WTC11 (cell line): ENCODE results near the gene ATP5F1A. TPM values are rescaled to one million over a fixed set of nuclear protein-coding genes. Genes with fewer than 3 reads are reported as not detected.

Source experiments
- ATAC-seq: fragments of 200-7000 bp; cut with Tn5 transposase; 2 replicates; pipeline ENCODE4 v1.10.0; 2021; ENCODE audit warnings: mild to moderate bottlenecking, moderate library complexity
- CTCF ChIA-PET: fragments of 300-600 bp; sonication (Branson Sonifier 250); formaldehyde crosslinking; loops from one replicate; lab custom pipeline; 2021; ENCODE audit warnings: antibody characterized with exemption; lab: Charles Lee
- POLR2A ChIA-PET: fragments of 350-600 bp; sonication (Branson Sonifier 250); formaldehyde crosslinking; loops from one replicate; lab custom pipeline; 2021; ENCODE audit warnings: antibody characterized with exemption; lab: Charles Lee
- DNase-seq: peaks from one replicate; pipeline ENCODE4 v3.0.0; 2021; ENCODE audit warnings: low spot score
- H3K27ac Mint-ChIP-seq: 2 replicates; pipeline ENCODE4 v1.8.0; 2021; ENCODE audit warnings: mixed read lengths
- H3K27me3 Mint-ChIP-seq: 2 replicates; pipeline ENCODE4 v1.8.0; 2021; ENCODE audit warnings: low read depth, mild to moderate bottlenecking, moderate library complexity, mixed read lengths
- H3K36me3 Mint-ChIP-seq: 2 replicates; pipeline ENCODE4 v1.8.0; 2021; ENCODE audit warnings: mixed read lengths
- H3K4me1 Mint-ChIP-seq: 2 replicates; pipeline ENCODE4 v1.8.0; 2022; ENCODE audit warnings: mixed read lengths
- H3K4me3 Mint-ChIP-seq: 2 replicates; pipeline ENCODE4 v1.8.0; 2021; ENCODE audit warnings: mild to moderate bottlenecking, moderate library complexity, mixed read lengths
- H3K9me3 Mint-ChIP-seq: 2 replicates; pipeline ENCODE4 v1.8.0; 2021; ENCODE audit warnings: mixed read lengths
- ATF3 ChIP-seq: sonication (generic); formaldehyde crosslinking; conservative IDR thresholded peaks from 2 replicates; pipeline ENCODE4 v1.8.1; 2022; ENCODE audit warnings: mild to moderate bottlenecking, missing genetic modification reagents
- ATF6 ChIP-seq: sonication (generic); formaldehyde crosslinking; IDR thresholded peaks from 2 replicates; pipeline ENCODE4 v1.8.1; 2023; ENCODE audit warnings: mild to moderate bottlenecking, missing genetic modification reagents
- ERG ChIP-seq: fragments of 250-450 bp; sonication (Bioruptor Pico); IDR thresholded peaks from 2 replicates; pipeline ENCODE4 v1.8.0; 2021; ENCODE audit warnings: mild to moderate bottlenecking
- FOXJ3 ChIP-seq: sonication (generic); formaldehyde crosslinking; IDR thresholded peaks from 2 replicates; pipeline ENCODE4 v1.9.0; 2021; ENCODE audit warnings: missing genetic modification reagents, mild to moderate bottlenecking, borderline replicate concordance
- IRF1 ChIP-seq: sonication (generic); formaldehyde crosslinking; IDR thresholded peaks from 2 replicates; pipeline ENCODE4 v1.8.0; 2023; ENCODE audit warnings: missing genetic modification reagents
- KAT7 ChIP-seq: sonication (generic); formaldehyde crosslinking; IDR thresholded peaks from 2 replicates; pipeline ENCODE4 v1.8.1; 2023; ENCODE audit warnings: missing genetic modification reagents, mild to moderate bottlenecking, borderline replicate concordance
- NR3C1 ChIP-seq: sonication (generic); formaldehyde crosslinking; conservative IDR thresholded peaks from 2 replicates; pipeline ENCODE4 v1.8.1; 2023; ENCODE audit warnings: low read depth, mild to moderate bottlenecking, missing genetic modification reagents
- PRDM15 ChIP-seq: sonication (generic); formaldehyde crosslinking; IDR thresholded peaks from 2 replicates; pipeline ENCODE4 v1.8.0; 2022; ENCODE audit warnings: missing genetic modification reagents
- PREB ChIP-seq: sonication (generic); formaldehyde crosslinking; IDR thresholded peaks from 2 replicates; pipeline ENCODE4 v1.8.1; 2022; ENCODE audit warnings: mild to moderate bottlenecking, missing genetic modification reagents, moderate library complexity, borderline replicate concordance
- PRRX2 ChIP-seq: fragments of 250-450 bp; sonication (Bioruptor Pico); IDR thresholded peaks from 2 replicates; pipeline ENCODE4 v1.8.0; 2021; ENCODE audit warnings: mild to moderate bottlenecking
- SOX15 ChIP-seq: fragments of 250-450 bp; sonication (Bioruptor Pico); IDR thresholded peaks from 2 replicates; pipeline ENCODE4 v1.9.0; 2021; ENCODE audit warnings: mild to moderate bottlenecking
- STAT6 ChIP-seq: sonication (generic); formaldehyde crosslinking; conservative IDR thresholded peaks from 2 replicates; pipeline ENCODE4 v1.8.1; 2023; ENCODE audit warnings: mild to moderate bottlenecking, low read depth, missing genetic modification reagents, moderate library complexity
- TEAD4 ChIP-seq: sonication (generic); formaldehyde crosslinking; IDR thresholded peaks from 2 replicates; pipeline ENCODE4 v1.8.0; 2022; ENCODE audit warnings: mild to moderate bottlenecking, missing genetic modification reagents
- TP53 ChIP-seq: sonication (generic); formaldehyde crosslinking; IDR thresholded peaks from 2 replicates; pipeline ENCODE4 v1.8.1; 2023; ENCODE audit warnings: mild to moderate bottlenecking, missing genetic modification reagents
- USF1 ChIP-seq: sonication (generic); formaldehyde crosslinking; IDR thresholded peaks from 2 replicates; pipeline ENCODE4 v1.8.0; 2022; ENCODE audit warnings: mild to moderate bottlenecking, missing genetic modification reagents
- USF2 ChIP-seq: sonication (generic); formaldehyde crosslinking; IDR thresholded peaks from 2 replicates; pipeline ENCODE4 v1.8.1; 2023; ENCODE audit warnings: mild to moderate bottlenecking, missing genetic modification reagents, moderate library complexity
- ZNF138 ChIP-seq: sonication (generic); formaldehyde crosslinking; conservative IDR thresholded peaks from 2 replicates; pipeline ENCODE4 v1.8.1; 2022; ENCODE audit warnings: mild to moderate bottlenecking, moderate library complexity, missing genetic modification reagents
- ZNF263 ChIP-seq: sonication (generic); formaldehyde crosslinking; IDR thresholded peaks from 2 replicates; pipeline ENCODE4 v1.8.1; 2022; ENCODE audit warnings: low read depth, mild to moderate bottlenecking, moderate library complexity, missing genetic modification reagents
- ZNF423 ChIP-seq: fragments of 250-450 bp; sonication (Bioruptor Pico); IDR thresholded peaks from 2 replicates; pipeline ENCODE4 v2.1.2; 2022; ENCODE audit warnings: mild to moderate bottlenecking, moderate library complexity
- ZSCAN18 ChIP-seq: fragments of 250-450 bp; sonication (Bioruptor Pico); IDR thresholded peaks from 2 replicates; pipeline ENCODE4 v2.1.2; 2022; ENCODE audit warnings: mild to moderate bottlenecking, moderate library complexity
- total RNA-seq: library from RNA; stranded (reverse); gene quantifications from 3 replicates; pipeline ENCODE4 v1.2.3, GENCODE V29; 2021

The ATP5F1A gene
- total RNA-seq, 1 experiment from 2014 or later = 825 TPM

- ATAC-seq (no peak), DNase-seq (no peak)
- ChIA-PET POLR2A (no interaction called here), CTCF (interaction anchor here (1.5 to 1.6 kb wide), 2 partner anchors 12 to 151 kb away, joined by 3 to 10 read pairs; no protein-coding TSS in a partner anchor)
- TF ChIP-seq ERG (no peak), ZNF423 (CRISPR knock-in tag) (no peak), NR3C1 (no peak), PREB (no peak), TP53 (CRISPR knock-in tag) (no peak), USF2 (no peak), ZNF138 (CRISPR knock-in tag) (no peak), KAT7 (CRISPR knock-in tag) (no peak), ZNF263 (no peak), PRRX2 (CRISPR knock-in tag) (no peak), IRF1 (CRISPR knock-in tag) (no peak), ATF3 (CRISPR knock-in tag) (no peak), PRDM15 (CRISPR knock-in tag) (no peak), ATF6 (no peak), FOXJ3 (CRISPR knock-in tag) (no peak)
- H3K27me3 Mint-ChIP-seq = no peaks in the 10 kb centered on the region
- H3K4me1 Mint-ChIP-seq = peaks cover 2% of the 10 kb centered on the region; the same call in 1 of the 2 replicates
- H3K36me3 Mint-ChIP-seq = no peaks in the 10 kb centered on the region
- H3K9me3 Mint-ChIP-seq = no peaks in the 10 kb centered on the region
- H3K27ac Mint-ChIP-seq = no peak overlapping the region
- H3K4me3 Mint-ChIP-seq = no peak overlapping the region
Measured at GRCh38 chr18:46061387-46061786, 36.7 kb downstream of the ATP5F1A start.

- Mint-ChIP-seq H3K4me3 (no peak overlapping the region), H3K9me3 (no peaks in the 10 kb centered on the region), H3K4me1 (peaks cover 2% of the 10 kb centered on the region; the same call in 1 of the 2 replicates), H3K27me3 (no peaks in the 10 kb centered on the region), H3K36me3 (no peaks in the 10 kb centered on the region), H3K27ac (no peak overlapping the region; the same call in 1 of the 2 replicates)
- DNase-seq (no peak), ATAC-seq (no peak)
- POLR2A ChIA-PET = no interaction called here
- CTCF ChIA-PET = interaction anchor here (0.7 to 1.0 kb wide), 2 partner anchors 14 to 24 kb away, joined by 3 to 6 read pairs; no protein-coding TSS in a partner anchor
- TF ChIP-seq SOX15 (CRISPR knock-in tag) = no peak
- no peak for TF ChIP-seq TEAD4
- no peak for TF ChIP-seq STAT6 (CRISPR knock-in tag)
- TF ChIP-seq USF1 (CRISPR knock-in tag) = no peak
- TF ChIP-seq ZSCAN18 = no peak
Measured at GRCh38 chr18:46060359-46060841, 37.7 kb downstream of the ATP5F1A start.
